ENCODE results near the gene LALBA. TPM values are rescaled to one million over a fixed set of nuclear protein-coding genes. Genes with fewer than 3 reads are reported as not detected.
"Not testable (repeated sequence)": the region's sequence is repeated elsewhere in the genome, so short reads cannot be mapped to it uniquely, and the experiment has no call there.

Gene LALBA
- total and polyA plus RNA-seq, 2 of the 13 experiments (the other 11 are each of a cell fraction or from before 2014, with no cell fraction given): not detected

- no peak for TF ChIP-seq ZXDC (CRISPR knock-in tag; IDR thresholded peaks at IDR 0.05)
- TF ChIP-seq SIN3A (IDR thresholded peaks at IDR 0.05; ENCODE audit: borderline replicate concordance, low read depth, low read length): no peak
- TF ChIP-seq SMAD1 (CRISPR knock-in tag; IDR thresholded peaks at IDR 0.05; ENCODE audit: borderline replicate concordance, low read depth): no peak
These were observed 13.2 kb downstream of the LALBA start (continued) for GRCh38 chr12:48556631-48557030.

GRCh38 chr12:48553666-48554343, 16.0 kb downstream of the LALBA start:
- H3K4me2 ChIP-seq (ENCODE audit: low read depth, low read length); DNase-seq (ENCODE audit: low spot score); H2AFZ ChIP-seq (ENCODE audit: low read length); H3K4me1 ChIP-seq (ENCODE audit: insufficient read depth, low read length); H3K36me3 ChIP-seq (replicated peaks in 1 of 2; ENCODE audit: control insufficient read depth in 1 of 2, insufficient read depth in 2 of 2, low read length in 2 of 2); ATAC-seq; BruUV-seq (replicated peaks); H3K27me3 ChIP-seq (ENCODE audit: control insufficient read depth in 1 of 2, insufficient read depth in 2 of 2, low read length in 2 of 2); H3K9me3 ChIP-seq (ENCODE audit: low read length); H3K27ac ChIP-seq (ENCODE audit: extremely low read length, insufficient read depth, low read length); H3K9ac ChIP-seq (ENCODE audit: insufficient read depth, low read depth, low read length); FAIRE-seq; CTCF ChIA-PET (ENCODE audit: low intra/inter-chr PET ratio, low total read pairs); in situ Hi-C loops (cut with HindIII; ENCODE audit: extremely low pct_ligation_motif_present, low pct_unique_long_range_greater_than_20kb); H3K4me3 ChIP-seq (replicated peaks in 1 of 3; ENCODE audit: insufficient read depth in 1 of 3, low read depth in 2 of 3, low read length in 3 of 3); H3K79me2 ChIP-seq (ENCODE audit: insufficient read depth, low read length); intact Hi-C loops (cut with micrococcal nuclease; ENCODE audit: unreplicated experiment); POLR2A ChIA-PET; H4K20me1 ChIP-seq (ENCODE audit: insufficient read depth, low read length): not testable (repeated sequence)
- 1% methylated on average over 7 of the region's 11 CpGs for WGBS (ENCODE audit: low lambda C conversion rate)

- BruUV-seq (replicated peaks); ATAC-seq; DNase-seq (ENCODE audit: low spot score); H3K9ac ChIP-seq (ENCODE audit: insufficient read depth, low read depth, low read length); intact Hi-C loops (cut with micrococcal nuclease; ENCODE audit: unreplicated experiment); H3K79me2 ChIP-seq (ENCODE audit: insufficient read depth, low read length); H4K20me1 ChIP-seq (ENCODE audit: insufficient read depth, low read length); H3K4me2 ChIP-seq (ENCODE audit: low read depth, low read length); H3K4me3 ChIP-seq (replicated peaks in 1 of 3; ENCODE audit: insufficient read depth in 1 of 3, low read depth in 2 of 3, low read length in 3 of 3); H3K9me3 ChIP-seq (ENCODE audit: low read length); H3K27ac ChIP-seq (ENCODE audit: extremely low read length, insufficient read depth, low read length); H3K4me1 ChIP-seq (ENCODE audit: insufficient read depth, low read length); H3K27me3 ChIP-seq (ENCODE audit: control insufficient read depth in 1 of 2, insufficient read depth in 2 of 2, low read length in 2 of 2); FAIRE-seq; CTCF ChIA-PET (ENCODE audit: low intra/inter-chr PET ratio, low total read pairs); H3K36me3 ChIP-seq (replicated peaks in 1 of 2; ENCODE audit: control insufficient read depth in 1 of 2, insufficient read depth in 2 of 2, low read length in 2 of 2); POLR2A ChIA-PET; in situ Hi-C loops (cut with HindIII; ENCODE audit: extremely low pct_ligation_motif_present, low pct_unique_long_range_greater_than_20kb); H2AFZ ChIP-seq (ENCODE audit: low read length): not testable (repeated sequence)
- WGBS (ENCODE audit: low lambda C conversion rate): 75% methylated on average over 11 of the region's 13 CpGs
These were observed 18.2 kb downstream of the LALBA start for GRCh38 chr12:48551636-48552035.

GRCh38 chr12:48547012-48547411, 22.8 kb downstream of the LALBA start:
- H3K9me3 ChIP-seq (ENCODE audit: low read length); H3K4me1 ChIP-seq (ENCODE audit: insufficient read depth, low read length); ATAC-seq; BruUV-seq (replicated peaks); H3K4me2 ChIP-seq (ENCODE audit: low read depth, low read length); H3K27me3 ChIP-seq (ENCODE audit: control insufficient read depth in 1 of 2, insufficient read depth in 2 of 2, low read length in 2 of 2); H3K9ac ChIP-seq (ENCODE audit: insufficient read depth, low read depth, low read length); H3K27ac ChIP-seq (ENCODE audit: extremely low read length, insufficient read depth, low read length); H3K79me2 ChIP-seq (ENCODE audit: insufficient read depth, low read length); H4K20me1 ChIP-seq (ENCODE audit: insufficient read depth, low read length); H3K36me3 ChIP-seq (replicated peaks in 1 of 2; ENCODE audit: control insufficient read depth in 1 of 2, insufficient read depth in 2 of 2, low read length in 2 of 2); POLR2A ChIA-PET; CTCF ChIA-PET (ENCODE audit: low intra/inter-chr PET ratio, low total read pairs); H3K4me3 ChIP-seq (replicated peaks in 1 of 3; ENCODE audit: insufficient read depth in 1 of 3, low read depth in 2 of 3, low read length in 3 of 3); FAIRE-seq; in situ Hi-C loops (cut with HindIII; ENCODE audit: extremely low pct_ligation_motif_present, low pct_unique_long_range_greater_than_20kb); H2AFZ ChIP-seq (ENCODE audit: low read length); intact Hi-C loops (cut with micrococcal nuclease; ENCODE audit: unreplicated experiment); DNase-seq (ENCODE audit: low spot score): not testable (repeated sequence)
- WGBS (ENCODE audit: low lambda C conversion rate): 91% methylated on average over 3 of the region's 3 CpGs

Measured in HepG2 (cell line).